ENCODE data around the gene ADAM11.
"Not testable (repeated sequence)": the region's sequence is repeated elsewhere in the genome, so short reads cannot be mapped to it uniquely, and the experiment has no call there.

ADAM11 gene, protein sequence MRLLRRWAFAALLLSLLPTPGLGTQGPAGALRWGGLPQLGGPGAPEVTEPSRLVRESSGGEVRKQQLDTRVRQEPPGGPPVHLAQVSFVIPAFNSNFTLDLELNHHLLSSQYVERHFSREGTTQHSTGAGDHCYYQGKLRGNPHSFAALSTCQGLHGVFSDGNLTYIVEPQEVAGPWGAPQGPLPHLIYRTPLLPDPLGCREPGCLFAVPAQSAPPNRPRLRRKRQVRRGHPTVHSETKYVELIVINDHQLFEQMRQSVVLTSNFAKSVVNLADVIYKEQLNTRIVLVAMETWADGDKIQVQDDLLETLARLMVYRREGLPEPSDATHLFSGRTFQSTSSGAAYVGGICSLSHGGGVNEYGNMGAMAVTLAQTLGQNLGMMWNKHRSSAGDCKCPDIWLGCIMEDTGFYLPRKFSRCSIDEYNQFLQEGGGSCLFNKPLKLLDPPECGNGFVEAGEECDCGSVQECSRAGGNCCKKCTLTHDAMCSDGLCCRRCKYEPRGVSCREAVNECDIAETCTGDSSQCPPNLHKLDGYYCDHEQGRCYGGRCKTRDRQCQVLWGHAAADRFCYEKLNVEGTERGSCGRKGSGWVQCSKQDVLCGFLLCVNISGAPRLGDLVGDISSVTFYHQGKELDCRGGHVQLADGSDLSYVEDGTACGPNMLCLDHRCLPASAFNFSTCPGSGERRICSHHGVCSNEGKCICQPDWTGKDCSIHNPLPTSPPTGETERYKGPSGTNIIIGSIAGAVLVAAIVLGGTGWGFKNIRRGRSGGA
- 0.04 to 1.0 (median 0.13) reads per million in 18 experiments for total RNA-seq

GRCh38 chr17:44758414-44759085 lies at the start of gene ADAM11:
Gene ADAM11 (plus strand): TSS chr17:44758988. CDS start chr17:44759200, 212 bp downstream.
- no peak for DNase-seq

- no peak for DNase-seq
Measured at GRCh38 chr17:44719444-44719843, 39.3 kb upstream of the ADAM11 start.

- no peak for DNase-seq
Measured at GRCh38 chr17:44722254-44722653, 36.5 kb upstream of the ADAM11 start.

GRCh38 chr17:44726121-44726520 lies 32.7 kb upstream of the ADAM11 start:
- DNase-seq = not testable (repeated sequence)

DNA sequence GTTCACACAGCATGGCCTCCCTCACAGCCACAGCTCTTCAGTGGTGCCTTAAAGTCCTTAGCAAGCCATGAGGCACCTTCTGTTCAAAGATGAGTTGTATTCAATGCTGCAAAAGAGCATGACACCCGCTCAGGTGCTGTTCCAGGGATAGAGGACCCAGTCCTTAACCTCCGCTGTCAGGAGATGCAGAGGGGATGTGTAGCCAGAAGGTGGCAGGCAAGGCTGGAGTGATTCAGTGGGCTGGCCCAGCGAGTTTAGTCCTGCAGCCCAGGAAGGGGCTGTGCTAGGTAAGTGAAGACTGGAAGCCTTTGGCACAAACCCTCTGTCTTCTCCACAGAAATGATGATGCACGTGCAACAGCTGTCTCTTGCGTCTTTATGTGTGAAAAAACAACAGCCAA lies 25.0 kb upstream of the ADAM11 start:
- DNase-seq = no peak

- no peak for DNase-seq
Measured at GRCh38 chr17:44734272-44734671, 24.5 kb upstream of the ADAM11 start.

DNA sequence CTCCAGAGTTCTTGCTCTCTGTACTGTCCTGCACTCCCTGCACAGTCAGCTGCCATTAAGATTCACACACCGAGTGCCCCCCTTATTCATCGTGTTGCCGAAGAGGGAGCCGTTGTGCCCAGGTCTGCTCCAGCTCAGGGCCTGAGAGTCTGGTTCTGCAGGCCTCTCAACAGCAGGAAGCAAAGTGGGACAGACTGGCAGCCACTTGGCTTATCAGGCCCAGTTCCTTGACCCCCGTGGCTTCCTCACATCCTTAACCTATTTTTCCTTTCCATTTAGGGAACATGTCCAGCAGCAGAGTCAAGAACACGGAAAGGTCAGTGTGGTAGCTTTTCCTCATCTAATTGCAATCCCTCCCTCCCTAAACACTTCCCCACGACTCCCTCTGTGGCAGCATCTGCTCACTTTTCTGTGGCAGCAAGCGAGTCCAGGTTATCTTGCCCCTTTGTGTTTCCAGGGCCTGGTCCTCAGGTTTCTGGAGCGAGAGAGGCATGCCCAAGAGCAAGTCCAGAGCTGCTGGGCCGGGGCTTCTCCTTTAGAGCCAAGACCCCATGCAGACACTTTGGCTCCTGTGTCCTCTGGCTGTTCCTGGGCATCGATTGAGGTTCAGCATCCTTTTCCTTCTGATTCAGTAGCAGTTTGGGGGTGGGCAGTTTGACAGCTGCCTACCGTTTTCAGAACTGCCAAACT lies 22.1 kb upstream of the ADAM11 start:
- no peak for DNase-seq

GRCh38 chr17:44738214-44738906 lies 20.4 kb upstream of the ADAM11 start:
- no peak for DNase-seq

- no peak for DNase-seq
Measured at GRCh38 chr17:44741316-44741715, 17.5 kb upstream of the ADAM11 start.

- DNase-seq = no peak
Measured at GRCh38 chr17:44745301-44745700, 13.5 kb upstream of the ADAM11 start.

DNA sequence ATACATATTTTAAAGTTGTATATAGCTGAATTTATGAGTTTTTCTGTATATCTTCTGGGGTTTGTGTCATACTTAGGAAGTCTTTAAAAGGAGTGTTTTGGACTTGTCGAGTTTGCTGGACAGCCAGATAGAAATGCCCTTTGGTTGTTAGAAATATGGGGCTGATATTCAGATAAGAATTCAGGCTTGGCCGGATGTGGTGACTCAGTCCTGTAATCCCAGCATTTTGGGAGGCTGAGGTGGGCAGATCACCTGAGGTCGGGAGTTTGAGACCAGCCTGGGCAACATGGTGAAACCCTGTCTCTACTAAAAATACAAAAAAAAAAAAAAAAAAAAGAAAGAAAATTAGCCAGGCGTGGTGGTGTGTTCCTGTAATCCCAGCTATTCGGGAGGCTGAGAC lies 13.1 kb upstream of the ADAM11 start:
- not testable (repeated sequence) for DNase-seq

- no peak for DNase-seq
Measured at GRCh38 chr17:44747566-44747965, 11.2 kb upstream of the ADAM11 start.

- no peak for DNase-seq
Measured at GRCh38 chr17:44749076-44749979, 9.5 kb upstream of the ADAM11 start.

GRCh38 chr17:44749980-44750318 lies 8.8 kb upstream of the ADAM11 start:
- no peak for DNase-seq

GRCh38 chr17:44751331-44751730 lies 7.5 kb upstream of the ADAM11 start:
- DNase-seq = no peak

DNA sequence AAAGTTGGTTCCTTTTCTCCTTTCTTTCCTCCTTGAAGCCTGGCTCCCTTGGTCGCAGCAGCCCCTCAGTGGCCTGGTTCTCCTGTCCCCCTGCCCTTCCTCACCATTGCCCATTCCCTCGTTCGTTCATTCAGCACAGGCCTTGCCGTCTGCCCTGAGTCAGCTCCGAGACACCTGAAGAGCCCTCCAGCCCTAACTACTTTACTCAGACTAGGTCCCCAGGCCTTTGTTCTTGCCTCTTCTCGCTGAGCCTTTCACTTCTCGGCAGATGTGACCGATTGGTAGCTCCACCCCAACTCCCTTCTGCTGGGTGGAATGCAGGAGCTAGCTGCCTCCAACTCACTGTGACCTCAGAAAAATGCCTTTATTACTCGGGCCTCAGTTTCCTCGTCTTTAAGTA lies 7.0 kb upstream of the ADAM11 start:
- DNase-seq = no peak

DNA sequence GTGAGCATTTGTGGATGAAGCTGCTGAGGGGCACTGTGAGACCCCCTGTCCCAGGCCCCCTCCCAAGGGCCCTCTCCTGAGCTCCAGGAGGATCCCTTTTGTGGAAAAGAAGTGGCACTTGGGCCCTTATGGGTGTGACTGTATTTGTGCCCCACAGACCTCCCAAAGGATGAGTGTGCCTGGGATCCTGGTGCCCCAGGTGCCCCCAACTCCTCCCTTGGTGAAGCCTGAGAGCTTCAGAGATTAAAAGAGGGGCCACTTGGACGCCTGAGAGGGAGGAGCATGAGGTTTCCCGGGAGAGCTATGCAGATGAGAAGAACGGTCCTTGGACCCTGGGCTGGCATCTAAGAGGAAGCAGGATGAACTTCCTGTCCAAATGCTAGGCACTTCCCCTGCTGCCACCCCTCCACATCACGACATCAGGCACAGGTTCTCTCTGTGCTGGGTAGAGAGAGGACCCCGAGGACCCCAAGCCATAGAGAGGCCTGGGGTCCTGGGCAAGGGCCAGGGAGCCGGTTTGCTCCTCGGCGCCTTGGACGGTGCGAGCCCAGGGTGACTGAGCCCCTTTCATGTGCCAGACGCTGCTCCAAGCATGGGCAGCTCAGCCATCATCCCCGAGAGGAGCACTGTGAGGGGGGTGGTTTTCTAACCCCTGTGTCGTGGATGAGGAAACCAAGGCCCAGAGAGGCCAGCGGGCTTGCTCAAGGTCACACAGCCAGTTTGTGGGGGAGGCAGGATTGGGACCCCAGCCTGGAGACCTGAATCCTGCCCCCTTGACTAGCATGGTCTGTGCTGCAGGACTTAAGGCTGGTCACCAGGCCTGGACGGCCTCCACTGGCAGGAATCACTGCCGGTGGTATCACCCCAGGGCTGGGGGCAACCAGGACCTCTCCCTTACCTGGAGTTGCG lies 5.6 kb upstream of the ADAM11 start:
- DNase-seq = no peak

- no peak for DNase-seq
Measured at GRCh38 chr17:44754276-44754675, 4.5 kb upstream of the ADAM11 start.

DNA sequence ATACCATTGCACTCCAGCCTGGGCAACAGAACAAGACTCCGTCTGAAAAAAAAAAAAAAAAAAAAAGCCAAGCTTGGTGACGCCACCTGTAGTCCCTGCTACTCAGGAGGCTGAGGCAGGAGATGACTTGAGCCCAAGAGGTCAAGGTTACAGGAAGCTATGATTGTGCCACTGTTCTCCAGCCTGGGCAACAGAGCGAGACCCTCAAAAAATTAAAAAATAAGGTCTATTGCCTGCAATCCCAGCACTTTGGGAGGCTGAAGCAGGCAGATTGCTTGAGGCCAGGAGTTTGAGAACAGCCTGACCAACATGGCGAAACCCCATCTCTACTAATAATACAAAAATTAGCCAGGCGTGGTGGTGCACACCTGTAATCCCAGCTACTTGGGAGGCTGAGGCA lies 3.6 kb upstream of the ADAM11 start:
- DNase-seq = not testable (repeated sequence)
